K562 (cell line): ENCODE data around the gene WDR54. TPM values are rescaled to one million over a fixed set of nuclear protein-coding genes. Genes with fewer than 3 reads are reported as not detected.
"Not testable (repeated sequence)": the region's sequence is repeated elsewhere in the genome, so short reads cannot be mapped to it uniquely, and the experiment has no call there.

Source experiments
- ATAC-seq: fragments of 200-7000 bp; cut with Tn5 transposase; 3 replicates; pipeline ENCODE4 v1.9.1; 2020; ENCODE audit warnings: moderate library complexity
- BruUV-seq: library from RNA; stranded (reverse); fragments of 400-500 nt; replicated peaks from 2 replicates; lab custom pipeline; 2021; lab: Mats Ljungman, UMichigan
- CTCF ChIA-PET: fragments of 300-600 bp; formaldehyde crosslinking; extraction: SDS; loops from one replicate; lab custom pipeline; 2021; ENCODE audit warnings: low intra/inter-chr PET ratio; lab: Yijun Ruan, JAX
- POLR2A ChIA-PET: fragments of 300-600, 350-650 bp; sonication (Branson Sonifier 250); formaldehyde crosslinking; extraction: SDS; loops from one replicate; lab custom pipeline; 2021; ENCODE audit warnings: antibody characterized with exemption, inconsistent platforms; lab: Yijun Ruan, JAX
- DNase-seq, 4 experiments: peaks; one replicate each; pipeline versions ENCODE4 v3.0.0 to v3.0.0-alpha.2; 2011 to 2018; ENCODE audit warnings: low spot score in 3 of 4, mixed read lengths in 3 of 4; ENCODE audit errors: extremely low read depth in 1 of 4
- FAIRE-seq: peaks from 2 replicates; lab custom pipeline; 2011; peaks lifted over from hg19 to GRCh38; lab: Jason Lieb, UNC
- H2AFZ ChIP-seq: 2 replicates; pipeline ENCODE4 v1.6.0; 2011; ENCODE audit warnings: low read depth, low read length, control low read depth, inconsistent platforms
- H3K27ac ChIP-seq: fragments of 200-600 bp; 3 replicates; pipeline ENCODE4 v1.8.0; 2011; ENCODE audit warnings: low read depth, mild to moderate bottlenecking, control low read depth, inconsistent platforms, low read length, moderate library complexity, mixed read lengths; ENCODE audit errors: extremely low read depth
- H3K27me3 ChIP-seq, 2 experiments: fragments of 300-600 bp in 1 of 2; 2 replicates in 1 of 2; 3 replicates in 1 of 2; pipeline versions ENCODE4 v1.6.0 to v1.8.0; 2011; ENCODE audit warnings: inconsistent platforms in 2 of 2, low read length in 2 of 2, mild to moderate bottlenecking in 1 of 2, mixed read lengths in 1 of 2, moderate library complexity in 1 of 2; ENCODE audit not compliant: control insufficient read depth in 2 of 2, insufficient read depth in 2 of 2
- H3K36me3 ChIP-seq: fragments of 300-600 bp; 3 replicates; pipeline ENCODE4 v1.8.0; 2011; ENCODE audit warnings: mild to moderate bottlenecking, low read length, inconsistent platforms; ENCODE audit not compliant: control insufficient read depth, insufficient read depth
- H3K4me1 ChIP-seq, 2 experiments: fragments of 200-600 bp in 1 of 2; replicated peaks in 1 of 2; 2 replicates in 1 of 2; 3 replicates in 1 of 2; pipeline versions ENCODE4 v1.5.1 to v1.8.0; 2011; ENCODE audit warnings: inconsistent platforms in 2 of 2, low read length in 2 of 2, mild to moderate bottlenecking in 1 of 2, mixed read lengths in 1 of 2, moderate library complexity in 1 of 2; ENCODE audit not compliant: control insufficient read depth in 2 of 2, insufficient read depth in 2 of 2
- H3K4me2 ChIP-seq: 2 replicates; pipeline ENCODE4 v1.6.1; 2011; ENCODE audit warnings: low read length, control low read depth, inconsistent platforms, mixed read lengths; ENCODE audit not compliant: insufficient read depth
- H3K4me3 ChIP-seq: fragments of 200-600 bp; sonication (generic), shearing (Covaris generic); 2 replicates; pipeline ENCODE4 v1.5.1; 2016; ENCODE audit warnings: control low read depth, inconsistent platforms
- H3K79me2 ChIP-seq: fragments of 200-600 bp; 3 replicates; pipeline ENCODE4 v1.8.0; 2011; ENCODE audit warnings: low read length, inconsistent platforms; ENCODE audit not compliant: control insufficient read depth, insufficient read depth
- H3K9ac ChIP-seq, 2 experiments: 2 replicates each; pipeline versions ENCODE4 v1.6.0 to v1.6.1; 2011; ENCODE audit warnings: low read depth in 2 of 2, low read length in 2 of 2, control low read depth in 1 of 2, inconsistent platforms in 1 of 2, mild to moderate bottlenecking in 1 of 2, mixed read lengths in 1 of 2; ENCODE audit not compliant: insufficient read depth in 1 of 2
- H3K9me1 ChIP-seq: one replicate; pipeline ENCODE4 v1.6.0; 2011; ENCODE audit warnings: inconsistent platforms, mild to moderate bottlenecking, low read length, moderate library complexity; ENCODE audit not compliant: control insufficient read depth, insufficient read depth
- H3K9me3 ChIP-seq: replicated peaks from 2 replicates; pipeline ENCODE4 v1.5.1; 2011; ENCODE audit warnings: low read depth, low read length, inconsistent platforms; ENCODE audit not compliant: control insufficient read depth, insufficient read depth
- H4K20me1 ChIP-seq: replicated peaks from 2 replicates; pipeline ENCODE4 v1.6.1; 2011; ENCODE audit warnings: low read length, inconsistent platforms, mixed read lengths; ENCODE audit not compliant: control insufficient read depth, insufficient read depth
- GTF2E2 ChIP-seq: fragments of 200-800 bp; sonication (Bioruptor generic); IDR thresholded peaks from 2 replicates; pipeline ENCODE4 v1.6.1; 2016; ENCODE audit warnings: missing genetic modification characterization, missing compliant biosample characterization
- KDM1A ChIP-seq, 2 experiments: fragments of 450-650 bp; IDR thresholded peaks; 2 replicates each; pipeline ENCODE4 v1.6.1; 2016; ENCODE audit warnings: mild to moderate bottlenecking in 2 of 2
- LCOR ChIP-seq: sonication (generic); formaldehyde crosslinking; IDR thresholded peaks from 2 replicates; pipeline ENCODE4 v1.8.0; 2022; ENCODE audit warnings: mild to moderate bottlenecking, missing genetic modification reagents
- PCBP2 ChIP-seq: fragments of 200-400 bp; formaldehyde crosslinking; IDR thresholded peaks from 2 replicates; pipeline ENCODE4 v1.6.1; 2018; ENCODE audit warnings: low read length, low read depth, mild to moderate bottlenecking, moderate library complexity; ENCODE audit not compliant: poor library complexity, severe bottlenecking
- PTRF ChIP-seq: fragments of 450-650 bp; IDR thresholded peaks from 2 replicates; pipeline ENCODE4 v1.6.1; 2016; ENCODE audit warnings: mild to moderate bottlenecking, missing genetic modification characterization, missing compliant biosample characterization
- SRSF7 ChIP-seq: fragments of 200-400 bp; formaldehyde crosslinking; optimal IDR thresholded peaks from 2 replicates; pipeline ENCODE3; 2017; ENCODE audit warnings: mild to moderate bottlenecking, low read depth, low read length
- ZNF212 ChIP-seq: fragments of 450-650 bp; formaldehyde crosslinking; IDR thresholded peaks from 2 replicates; pipeline ENCODE4 v1.4.0; 2020; ENCODE audit warnings: mild to moderate bottlenecking
- WGBS: fragments of 100-300 bp; shearing (Covaris generic); methylation state at CpG from one replicate; pipeline ENCODE4 v1.1.6; 2016; ENCODE audit warnings: low coverage, mixed read lengths; ENCODE audit not compliant: insufficient coverage; ENCODE audit errors: missing lambda C conversion rate; 5-methylcytosine and 5-hydroxymethylcytosine counted together
- in situ Hi-C: fragments of 300-500 bp; cut with MboI; formaldehyde crosslinking; loops from 4 replicates; pipeline ENCODE4 v1.15.0; 2018; ENCODE audit warnings: inconsistent platforms, mixed read lengths
- intact Hi-C: fragments of 100-400 bp; cut with micrococcal nuclease; formaldehyde crosslinking; loops from 2 replicates; pipeline ENCODE4 v1.14.2; 2022
- polyA plus RNA-seq, 8 experiments: library from polyadenylated mRNA; depleted of rRNA in 4 of 8; stranded (reverse) in 5 of 8; unstranded in 3 of 8; fragments of >200 nt; fragmentation: Nextera tagmentation in 2 of 8; fragmentation: Illumina TruSeq in 1 of 8; extraction: Ambion mirVana in 2 of 8; extraction: Trizol in 1 of 8; gene quantifications; 2 replicates each; pipeline versions ENCODE4 v1.2.1 to v1.2.3, GENCODE V29; 2011 to 2014; ENCODE audit warnings: inconsistent platforms in 1 of 8, missing spikeins in 1 of 8
- total RNA-seq, 7 experiments: library from RNA; depleted of rRNA in 6 of 7; stranded (reverse); fragments of >200 nt in 6 of 7; fragmentation: Illumina TruSeq in 2 of 7; extraction: Trizol in 2 of 7; gene quantifications; 2 replicates each; pipeline versions ENCODE4 v1.2.1 to v1.2.3, GENCODE V29; 2011 to 2021; ENCODE audit warnings: low replicate concordance in 1 of 7
- TF ChIP-seq, protein P1 (sequence below): sonication (generic); formaldehyde crosslinking; IDR thresholded peaks from 2 replicates; pipeline ENCODE4 v1.8.0; 2023; ENCODE audit warnings: mild to moderate bottlenecking, missing genetic modification reagents
- TF ChIP-seq, protein P2 (sequence below), 2 experiments: fragments of 250-450 bp in 1 of 2; fragments of 450-650 bp in 1 of 2; sonication (Bioruptor Pico) in 1 of 2; IDR thresholded peaks; 2 replicates each; pipeline versions ENCODE4 v1.6.1 to v1.8.0; 2016 to 2021; ENCODE audit warnings: mild to moderate bottlenecking in 2 of 2, moderate library complexity in 2 of 2, missing compliant biosample characterization in 1 of 2, missing genetic modification characterization in 1 of 2

The WDR54 gene
- total and polyA plus RNA-seq, 9 of the 15 experiments (the other 6 are each of a cell fraction or from before 2014, with no cell fraction given), result 5.2 to 15.2 (median 7.4) TPM

DNA sequence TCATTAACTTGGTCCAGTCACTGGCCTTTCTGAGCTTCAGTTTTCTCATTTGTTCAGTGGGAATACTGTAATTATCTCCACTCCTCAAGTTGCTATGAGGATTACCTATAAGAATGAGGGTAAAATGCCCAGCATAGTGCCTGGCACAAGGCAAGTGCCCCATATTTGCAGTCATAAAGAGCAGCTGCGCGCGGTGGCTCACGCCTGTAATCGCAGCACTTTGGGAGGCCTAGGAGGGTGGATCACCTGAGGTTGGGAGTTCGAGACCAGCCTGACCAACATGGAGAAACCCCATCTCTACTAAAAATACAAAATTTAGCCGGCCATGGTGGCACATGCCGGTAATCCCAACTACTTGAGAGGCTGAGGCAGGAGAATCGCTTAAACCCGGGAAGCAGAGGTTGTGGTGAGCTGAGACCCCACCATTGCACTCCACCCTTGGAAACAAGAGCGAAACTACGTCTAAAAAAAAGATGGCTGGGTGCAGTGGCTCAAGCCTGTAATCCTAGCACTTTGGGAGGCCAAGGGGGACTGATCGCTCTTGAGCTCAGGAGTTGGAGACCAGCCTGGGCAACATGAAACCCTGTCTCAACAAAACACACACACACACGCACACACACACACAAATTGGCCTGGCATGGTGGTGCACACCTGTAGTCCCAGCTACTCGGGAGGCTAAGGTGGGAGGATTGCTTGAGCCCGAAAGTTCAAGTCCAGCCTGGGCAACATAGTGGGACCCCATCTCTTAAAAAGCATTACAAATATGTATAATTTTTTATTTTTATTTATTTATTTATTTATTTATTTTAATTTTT lies 21.2 kb downstream of the WDR54 start:
- H2AFZ ChIP-seq, H3K79me2 ChIP-seq, in situ Hi-C loops, intact Hi-C loops, BruUV-seq, H3K9ac ChIP-seq, CTCF ChIA-PET, FAIRE-seq, H3K27ac ChIP-seq, ATAC-seq, DNase-seq, H3K27me3 ChIP-seq, POLR2A ChIA-PET, H4K20me1 ChIP-seq, H3K36me3 ChIP-seq, H3K9me1 ChIP-seq, H3K4me2 ChIP-seq, H3K4me3 ChIP-seq, H3K9me3 ChIP-seq: not testable (repeated sequence)
- WGBS, result 84% methylated on average over 16 of the region's 16 CpGs
- peaks cover 22 to 36% of the 10 kb centered on the region in 2 experiments; a peak in 4 of 5 replicates for H3K4me1 ChIP-seq

DNA sequence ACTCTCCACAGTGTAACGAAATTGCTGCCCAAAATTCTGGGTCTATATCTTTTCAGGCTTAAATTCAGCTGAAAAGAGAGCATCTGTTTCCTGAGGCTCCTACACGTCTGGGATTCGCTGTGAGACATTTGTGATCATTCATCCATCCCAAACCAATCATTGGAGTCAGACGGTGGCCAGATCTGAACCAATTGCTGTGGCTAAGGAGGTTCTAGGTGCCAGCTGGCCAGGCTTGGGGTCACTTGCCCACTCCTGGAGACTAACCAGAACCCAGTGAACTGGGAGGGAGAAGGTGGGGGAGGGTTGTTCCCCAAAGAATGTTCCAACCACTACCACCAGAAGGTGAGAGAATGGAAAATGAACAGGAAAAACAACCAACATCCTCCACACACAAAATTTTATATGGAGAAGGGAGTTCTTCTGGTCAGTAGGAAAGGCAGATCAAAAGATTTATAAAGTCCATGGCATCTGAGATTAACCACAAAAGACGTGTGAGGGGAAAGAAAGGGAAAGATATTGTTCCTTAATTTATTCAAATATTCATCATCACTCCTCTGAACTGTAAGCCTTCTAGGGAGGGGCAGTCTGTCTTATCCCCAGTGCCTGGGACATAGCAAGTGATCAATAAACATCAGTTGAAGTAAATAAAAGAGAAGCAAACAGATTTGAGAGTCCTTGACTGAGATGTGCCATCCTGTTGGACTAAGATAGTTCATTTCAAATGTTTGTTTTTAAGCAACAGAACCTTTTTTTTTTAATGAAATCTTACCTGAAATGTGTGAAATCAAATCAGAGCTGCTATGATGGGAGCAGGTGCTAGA lies 23.2 kb downstream of the WDR54 start:
- Histone ChIP-seq H3K9me3 (no peaks in the 10 kb centered on the region), H3K9me1 (no peaks in the 10 kb centered on the region), H4K20me1 (no peaks in the 10 kb centered on the region), H3K4me1 (peaks cover 16 to 30% of the 10 kb centered on the region in 2 experiments; a peak in 4 of 5 replicates), H3K9ac (no peak overlapping the region), H3K36me3 (no peaks in the 10 kb centered on the region), H3K4me3 (no peak overlapping the region), H3K79me2 (no peaks in the 10 kb centered on the region), H2AFZ (no peak overlapping the region), H3K4me2 (peak overlapping the region; percentile 36; the same call in 1 of the 2 replicates), H3K27me3 (no peaks in the 10 kb centered on the region), H3K27ac (no peak overlapping the region)
- POLR2A ChIA-PET, result interaction anchor here (1.0 kb wide), 1 partner anchor 10 kb away, joined by 4 read pairs; the partner anchor contains the start of gene INO80B
- FAIRE-seq (peak; percentile 65), ATAC-seq (no peak), DNase-seq (no peak)
- intact Hi-C loops (no loop called here), in situ Hi-C loops (no loop called here)
- WGBS, result 0% methylated on average over 5 of the region's 5 CpGs
- CTCF ChIA-PET, result no interaction called here
- no TSS peak for BruUV-seq
- TF ChIP-seq, protein P1, sequence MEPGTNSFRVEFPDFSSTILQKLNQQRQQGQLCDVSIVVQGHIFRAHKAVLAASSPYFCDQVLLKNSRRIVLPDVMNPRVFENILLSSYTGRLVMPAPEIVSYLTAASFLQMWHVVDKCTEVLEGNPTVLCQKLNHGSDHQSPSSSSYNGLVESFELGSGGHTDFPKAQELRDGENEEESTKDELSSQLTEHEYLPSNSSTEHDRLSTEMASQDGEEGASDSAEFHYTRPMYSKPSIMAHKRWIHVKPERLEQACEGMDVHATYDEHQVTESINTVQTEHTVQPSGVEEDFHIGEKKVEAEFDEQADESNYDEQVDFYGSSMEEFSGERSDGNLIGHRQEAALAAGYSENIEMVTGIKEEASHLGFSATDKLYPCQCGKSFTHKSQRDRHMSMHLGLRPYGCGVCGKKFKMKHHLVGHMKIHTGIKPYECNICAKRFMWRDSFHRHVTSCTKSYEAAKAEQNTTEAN (CRISPR knock-in tag), result no peak
- TF ChIP-seq KDM1A (IDR thresholded peaks at IDR 0.05) (no peak), ZNF212 (no peak), GTF2E2 (tag) (no peak), LCOR (CRISPR knock-in tag) (0 out of 2 replicates have a peak, but pooled peaks have one; percentile 30), SRSF7 (no peak), PTRF (tag) (no peak), PCBP2 (no peak)
- TF ChIP-seq, protein P2, sequence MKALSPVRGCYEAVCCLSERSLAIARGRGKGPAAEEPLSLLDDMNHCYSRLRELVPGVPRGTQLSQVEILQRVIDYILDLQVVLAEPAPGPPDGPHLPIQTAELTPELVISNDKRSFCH (CRISPR knock-in tag; IDR thresholded peaks at IDR 0.05), result no peak
- TF ChIP-seq, protein P2 (tag; IDR thresholded peaks at IDR 0.05), result no peak
